ENCODE results near the gene PWP2. TPM values are rescaled to one million over a fixed set of nuclear protein-coding genes. Genes with fewer than 3 reads are reported as not detected.
A peak's percentile ranks its signal among the peaks of the same experiment; 100 is the strongest.
"Not testable (repeated sequence)": the region's sequence is repeated elsewhere in the genome, so short reads cannot be mapped to it uniquely, and the experiment has no call there.

The PWP2 gene
- total RNA-seq, 5 donors from 2014 or later (not counting 1 experiment from before 2014, with no cell fraction given): 8.9 to 39.3 (median 12.3) TPM

GRCh38 chr21:44098964-44099363 is 8.2 kb upstream of the PWP2 start:
- H3K27me3 Mint-ChIP-seq; H3K27ac ChIP-seq (ENCODE audit: low read length); POLR2A ChIA-PET; H3K4me1 Mint-ChIP-seq; H3K36me3 ChIP-seq (ENCODE audit: control insufficient read depth in 2 of 2, extremely low read depth in 1 of 2, insufficient read depth in 1 of 2, low read length in 1 of 2); H3K4me3 Mint-ChIP-seq; H3K9me3 ChIP-seq; H3K4me1 ChIP-seq (ENCODE audit: control insufficient read depth in 1 of 2, extremely low read depth in 1 of 2, insufficient read depth in 2 of 2, low read length in 2 of 2); H3K4me3 ChIP-seq (ENCODE audit: control insufficient read depth in 1 of 2, extremely low read depth in 1 of 2, low read length in 1 of 2); ATAC-seq (replicated peaks in 1 of 4); DNase-seq; CTCF ChIA-PET; H3K27me3 ChIP-seq (replicated peaks in 1 of 2; ENCODE audit: control insufficient read depth in 2 of 2, extremely low read depth in 1 of 2, insufficient read depth in 2 of 2, low read length in 1 of 2); H3K36me3 Mint-ChIP-seq; H3K9me3 Mint-ChIP-seq; H3K27ac Mint-ChIP-seq: not testable (repeated sequence)
- no CpG with 5 or more reads among the region's 13 CpGs for WGBS (ENCODE audit: insufficient coverage)

GRCh38 chr21:44107589-44107988 is 390 bp downstream of the PWP2 start:
- H3K36me3 Mint-ChIP-seq; POLR2A ChIA-PET; H3K36me3 ChIP-seq (ENCODE audit: control insufficient read depth in 2 of 2, extremely low read depth in 1 of 2, insufficient read depth in 1 of 2, low read length in 1 of 2); H3K27me3 Mint-ChIP-seq; H3K27me3 ChIP-seq (replicated peaks in 1 of 2; ENCODE audit: control insufficient read depth in 2 of 2, extremely low read depth in 1 of 2, insufficient read depth in 2 of 2, low read length in 1 of 2); H3K27ac Mint-ChIP-seq; H3K27ac ChIP-seq (ENCODE audit: low read length); CTCF ChIA-PET; H3K4me3 ChIP-seq (ENCODE audit: control insufficient read depth in 1 of 2, extremely low read depth in 1 of 2, low read length in 1 of 2); H3K4me1 Mint-ChIP-seq; H3K9me3 Mint-ChIP-seq; DNase-seq; H3K4me1 ChIP-seq (ENCODE audit: control insufficient read depth in 1 of 2, extremely low read depth in 1 of 2, insufficient read depth in 2 of 2, low read length in 2 of 2); H3K4me3 Mint-ChIP-seq; H3K9me3 ChIP-seq: not testable (repeated sequence)
- ATAC-seq (replicated peaks in 1 of 4): peak; percentile 35 to 54 (median 46)
- WGBS (ENCODE audit: insufficient coverage): no CpG with 5 or more reads among the region's 31 CpGs

- WGBS (ENCODE audit: insufficient coverage): no CpG with 5 or more reads among the region's 33 CpGs
- H3K27me3 Mint-ChIP-seq: not testable (repeated sequence)
Measured at GRCh38 chr21:44113702-44114371, 6.6 kb downstream of the PWP2 start.

GRCh38 chr21:44122131-44122530 is 14.9 kb downstream of the PWP2 start:
- H3K4me3 ChIP-seq (ENCODE audit: control insufficient read depth in 1 of 2, extremely low read depth in 1 of 2, low read length in 1 of 2); ATAC-seq (replicated peaks in 1 of 4); CTCF ChIA-PET: not testable (repeated sequence)

More at GRCh38 chr21:44113702-44114371, 6.6 kb downstream of the PWP2 start:
- POLR2A ChIA-PET; H3K4me3 Mint-ChIP-seq; H3K4me1 Mint-ChIP-seq; H3K36me3 ChIP-seq (ENCODE audit: control insufficient read depth in 2 of 2, extremely low read depth in 1 of 2, insufficient read depth in 1 of 2, low read length in 1 of 2); CTCF ChIA-PET; H3K9me3 Mint-ChIP-seq; H3K27ac ChIP-seq (ENCODE audit: low read length); H3K4me3 ChIP-seq (ENCODE audit: control insufficient read depth in 1 of 2, extremely low read depth in 1 of 2, low read length in 1 of 2); H3K36me3 Mint-ChIP-seq; H3K27ac Mint-ChIP-seq; H3K9me3 ChIP-seq; H3K4me1 ChIP-seq (ENCODE audit: control insufficient read depth in 1 of 2, extremely low read depth in 1 of 2, insufficient read depth in 2 of 2, low read length in 2 of 2); H3K27me3 ChIP-seq (replicated peaks in 1 of 2; ENCODE audit: control insufficient read depth in 2 of 2, extremely low read depth in 1 of 2, insufficient read depth in 2 of 2, low read length in 1 of 2): not testable (repeated sequence)
- ATAC-seq (replicated peaks in 1 of 4): peak in 2 of 4 experiments; percentile 38 to 40
- peak in 3 of 35 experiments; percentile 13 to 28 (median 21) for DNase-seq

GRCh38 chr21:44127827-44128226 is 20.6 kb downstream of the PWP2 start:
- H3K9me3 ChIP-seq; ATAC-seq (replicated peaks in 1 of 4); H3K36me3 ChIP-seq (ENCODE audit: control insufficient read depth in 2 of 2, extremely low read depth in 1 of 2, insufficient read depth in 1 of 2, low read length in 1 of 2); H3K4me1 ChIP-seq (ENCODE audit: control insufficient read depth in 1 of 2, extremely low read depth in 1 of 2, insufficient read depth in 2 of 2, low read length in 2 of 2); H3K9me3 Mint-ChIP-seq; H3K27ac ChIP-seq (ENCODE audit: low read length); POLR2A ChIA-PET; H3K4me3 ChIP-seq (ENCODE audit: control insufficient read depth in 1 of 2, extremely low read depth in 1 of 2, low read length in 1 of 2); H3K4me3 Mint-ChIP-seq; CTCF ChIA-PET; DNase-seq; H3K27ac Mint-ChIP-seq; H3K27me3 ChIP-seq (replicated peaks in 1 of 2; ENCODE audit: control insufficient read depth in 2 of 2, extremely low read depth in 1 of 2, insufficient read depth in 2 of 2, low read length in 1 of 2); H3K27me3 Mint-ChIP-seq; H3K36me3 Mint-ChIP-seq; H3K4me1 Mint-ChIP-seq: not testable (repeated sequence)
- WGBS (ENCODE audit: insufficient coverage): no CpG with 5 or more reads among the region's 19 CpGs

More at GRCh38 chr21:44122131-44122530, 14.9 kb downstream of the PWP2 start:
- H3K36me3 Mint-ChIP-seq; H3K9me3 Mint-ChIP-seq; H3K27ac ChIP-seq (ENCODE audit: low read length); H3K4me3 Mint-ChIP-seq; H3K36me3 ChIP-seq (ENCODE audit: control insufficient read depth in 2 of 2, extremely low read depth in 1 of 2, insufficient read depth in 1 of 2, low read length in 1 of 2); H3K4me1 Mint-ChIP-seq; H3K9me3 ChIP-seq; H3K27me3 ChIP-seq (replicated peaks in 1 of 2; ENCODE audit: control insufficient read depth in 2 of 2, extremely low read depth in 1 of 2, insufficient read depth in 2 of 2, low read length in 1 of 2); POLR2A ChIA-PET; DNase-seq; H3K27ac Mint-ChIP-seq; H3K27me3 Mint-ChIP-seq; H3K4me1 ChIP-seq (ENCODE audit: control insufficient read depth in 1 of 2, extremely low read depth in 1 of 2, insufficient read depth in 2 of 2, low read length in 2 of 2): not testable (repeated sequence)
- WGBS (ENCODE audit: insufficient coverage): no CpG with 5 or more reads among the region's 10 CpGs

GRCh38 chr21:44133715-44134057 is 26.5 kb downstream of the PWP2 start:
- H3K4me1 Mint-ChIP-seq; H3K9me3 ChIP-seq; H3K27me3 Mint-ChIP-seq; H3K9me3 Mint-ChIP-seq; H3K27me3 ChIP-seq (replicated peaks in 1 of 2; ENCODE audit: control insufficient read depth in 2 of 2, extremely low read depth in 1 of 2, insufficient read depth in 2 of 2, low read length in 1 of 2); H3K36me3 Mint-ChIP-seq; H3K27ac ChIP-seq (ENCODE audit: low read length); DNase-seq; POLR2A ChIA-PET; H3K27ac Mint-ChIP-seq; H3K36me3 ChIP-seq (ENCODE audit: control insufficient read depth in 2 of 2, extremely low read depth in 1 of 2, insufficient read depth in 1 of 2, low read length in 1 of 2); H3K4me1 ChIP-seq (ENCODE audit: control insufficient read depth in 1 of 2, extremely low read depth in 1 of 2, insufficient read depth in 2 of 2, low read length in 2 of 2); CTCF ChIA-PET: not testable (repeated sequence)
- WGBS (ENCODE audit: insufficient coverage): no CpG with 5 or more reads among the region's 35 CpGs
- ATAC-seq (replicated peaks in 1 of 4): peak in 1 of 4 experiments; percentile 6
- peak overlapping the region in 1 of 3 donors; percentile 61 for H3K4me3 Mint-ChIP-seq
- H3K4me3 ChIP-seq (ENCODE audit: control insufficient read depth in 1 of 2, extremely low read depth in 1 of 2, low read length in 1 of 2): peak overlapping the region in 1 of 2 donors; percentile 36

- not testable (repeated sequence) for H3K27ac ChIP-seq (ENCODE audit: low read length); H3K27me3 Mint-ChIP-seq; H3K4me1 ChIP-seq (ENCODE audit: control insufficient read depth in 1 of 2, extremely low read depth in 1 of 2, insufficient read depth in 2 of 2, low read length in 2 of 2)
Measured at GRCh38 chr21:44134732-44135131, 27.5 kb downstream of the PWP2 start.

More at GRCh38 chr21:44134732-44135131, 27.5 kb downstream of the PWP2 start:
- H3K4me3 ChIP-seq (ENCODE audit: control insufficient read depth in 1 of 2, extremely low read depth in 1 of 2, low read length in 1 of 2); ATAC-seq (replicated peaks in 1 of 4); DNase-seq; H3K9me3 ChIP-seq; H3K36me3 ChIP-seq (ENCODE audit: control insufficient read depth in 2 of 2, extremely low read depth in 1 of 2, insufficient read depth in 1 of 2, low read length in 1 of 2); POLR2A ChIA-PET; H3K4me1 Mint-ChIP-seq; H3K9me3 Mint-ChIP-seq; H3K27me3 ChIP-seq (replicated peaks in 1 of 2; ENCODE audit: control insufficient read depth in 2 of 2, extremely low read depth in 1 of 2, insufficient read depth in 2 of 2, low read length in 1 of 2); CTCF ChIA-PET; H3K36me3 Mint-ChIP-seq; H3K27ac Mint-ChIP-seq; H3K4me3 Mint-ChIP-seq: not testable (repeated sequence)
- no CpG with 5 or more reads among the region's 8 CpGs for WGBS (ENCODE audit: insufficient coverage)
